K562 (cell line): ENCODE measurements around the gene ZFPM1. TPM values are rescaled to one million over a fixed set of nuclear protein-coding genes. Genes with fewer than 3 reads are reported as not detected.

Experiments used
- ATAC-seq: fragments of 200-7000 bp; cut with Tn5 transposase; 3 replicates; pipeline ENCODE4 v1.9.1; 2020; ENCODE audit warnings: moderate library complexity
- BruUV-seq: library from RNA; stranded (reverse); fragments of 400-500 nt; replicated peaks from 2 replicates; lab custom pipeline; 2021; lab: Mats Ljungman, UMichigan
- CTCF ChIA-PET: fragments of 300-600 bp; formaldehyde crosslinking; extraction: SDS; loops from one replicate; lab custom pipeline; 2021; ENCODE audit warnings: low intra/inter-chr PET ratio; lab: Yijun Ruan, JAX
- POLR2A ChIA-PET: fragments of 300-600, 350-650 bp; sonication (Branson Sonifier 250); formaldehyde crosslinking; extraction: SDS; loops from one replicate; lab custom pipeline; 2021; ENCODE audit warnings: antibody characterized with exemption, inconsistent platforms; lab: Yijun Ruan, JAX
- DNase-seq, 4 experiments: peaks; one replicate each; pipeline versions ENCODE4 v3.0.0 to v3.0.0-alpha.2; 2011 to 2018; ENCODE audit warnings: low spot score in 3 of 4, mixed read lengths in 3 of 4; ENCODE audit errors: extremely low read depth in 1 of 4
- FAIRE-seq: peaks from 2 replicates; lab custom pipeline; 2011; peaks lifted over from hg19 to GRCh38; lab: Jason Lieb, UNC
- H2AFZ ChIP-seq: 2 replicates; pipeline ENCODE4 v1.6.0; 2011; ENCODE audit warnings: low read depth, low read length, control low read depth, inconsistent platforms
- H3K27ac ChIP-seq: fragments of 200-600 bp; 3 replicates; pipeline ENCODE4 v1.8.0; 2011; ENCODE audit warnings: low read depth, mild to moderate bottlenecking, control low read depth, inconsistent platforms, low read length, moderate library complexity, mixed read lengths; ENCODE audit errors: extremely low read depth
- H3K27me3 ChIP-seq, 2 experiments: fragments of 300-600 bp in 1 of 2; 2 replicates in 1 of 2; 3 replicates in 1 of 2; pipeline versions ENCODE4 v1.6.0 to v1.8.0; 2011; ENCODE audit warnings: inconsistent platforms in 2 of 2, low read length in 2 of 2, mild to moderate bottlenecking in 1 of 2, mixed read lengths in 1 of 2, moderate library complexity in 1 of 2; ENCODE audit not compliant: control insufficient read depth in 2 of 2, insufficient read depth in 2 of 2
- H3K36me3 ChIP-seq: fragments of 300-600 bp; 3 replicates; pipeline ENCODE4 v1.8.0; 2011; ENCODE audit warnings: mild to moderate bottlenecking, low read length, inconsistent platforms; ENCODE audit not compliant: control insufficient read depth, insufficient read depth
- H3K4me1 ChIP-seq, 2 experiments: fragments of 200-600 bp in 1 of 2; replicated peaks in 1 of 2; 2 replicates in 1 of 2; 3 replicates in 1 of 2; pipeline versions ENCODE4 v1.5.1 to v1.8.0; 2011; ENCODE audit warnings: inconsistent platforms in 2 of 2, low read length in 2 of 2, mild to moderate bottlenecking in 1 of 2, mixed read lengths in 1 of 2, moderate library complexity in 1 of 2; ENCODE audit not compliant: control insufficient read depth in 2 of 2, insufficient read depth in 2 of 2
- H3K4me2 ChIP-seq: 2 replicates; pipeline ENCODE4 v1.6.1; 2011; ENCODE audit warnings: low read length, control low read depth, inconsistent platforms, mixed read lengths; ENCODE audit not compliant: insufficient read depth
- H3K4me3 ChIP-seq: fragments of 200-600 bp; sonication (generic), shearing (Covaris generic); 2 replicates; pipeline ENCODE4 v1.5.1; 2016; ENCODE audit warnings: control low read depth, inconsistent platforms
- H3K79me2 ChIP-seq: fragments of 200-600 bp; 3 replicates; pipeline ENCODE4 v1.8.0; 2011; ENCODE audit warnings: low read length, inconsistent platforms; ENCODE audit not compliant: control insufficient read depth, insufficient read depth
- H3K9ac ChIP-seq, 2 experiments: 2 replicates each; pipeline versions ENCODE4 v1.6.0 to v1.6.1; 2011; ENCODE audit warnings: low read depth in 2 of 2, low read length in 2 of 2, control low read depth in 1 of 2, inconsistent platforms in 1 of 2, mild to moderate bottlenecking in 1 of 2, mixed read lengths in 1 of 2; ENCODE audit not compliant: insufficient read depth in 1 of 2
- H3K9me1 ChIP-seq: one replicate; pipeline ENCODE4 v1.6.0; 2011; ENCODE audit warnings: inconsistent platforms, mild to moderate bottlenecking, low read length, moderate library complexity; ENCODE audit not compliant: control insufficient read depth, insufficient read depth
- H3K9me3 ChIP-seq: replicated peaks from 2 replicates; pipeline ENCODE4 v1.5.1; 2011; ENCODE audit warnings: low read depth, low read length, inconsistent platforms; ENCODE audit not compliant: control insufficient read depth, insufficient read depth
- H4K20me1 ChIP-seq: replicated peaks from 2 replicates; pipeline ENCODE4 v1.6.1; 2011; ENCODE audit warnings: low read length, inconsistent platforms, mixed read lengths; ENCODE audit not compliant: control insufficient read depth, insufficient read depth
- CREB1 ChIP-seq, 2 experiments: sonication (generic) in 1 of 2; formaldehyde crosslinking in 1 of 2; IDR thresholded peaks; 2 replicates each; pipeline versions ENCODE4 v1.6.1 to v1.8.0; 2012 to 2022; ENCODE audit warnings: inconsistent platforms in 1 of 2, mild to moderate bottlenecking in 1 of 2, missing genetic modification reagents in 1 of 2, moderate library complexity in 1 of 2
- MCM3 ChIP-seq: fragments of 450-650 bp; IDR thresholded peaks from 2 replicates; pipeline ENCODE4 v1.6.1; 2016
- POLR2G ChIP-seq: fragments of 200-400 bp; formaldehyde crosslinking; IDR thresholded peaks from 2 replicates; pipeline ENCODE4 v1.6.1; 2017; ENCODE audit warnings: low read depth, mild to moderate bottlenecking, antibody characterized with exemption, low read length, moderate library complexity
- TCF15 ChIP-seq: fragments of 250-450 bp; sonication (Bioruptor Pico); IDR thresholded peaks from 2 replicates; pipeline ENCODE4 v1.8.0; 2022; ENCODE audit warnings: moderate library complexity, mild to moderate bottlenecking, inconsistent platforms
- ZNF146 ChIP-seq: IDR thresholded peaks from one replicate; pipeline ENCODE4 v1.6.1; 2018; ENCODE audit warnings: missing compliant biosample characterization; ENCODE audit not compliant: unreplicated experiment
- WGBS: fragments of 100-300 bp; shearing (Covaris generic); methylation state at CpG from one replicate; pipeline ENCODE4 v1.1.6; 2016; ENCODE audit warnings: low coverage, mixed read lengths; ENCODE audit not compliant: insufficient coverage; ENCODE audit errors: missing lambda C conversion rate; 5-methylcytosine and 5-hydroxymethylcytosine counted together
- in situ Hi-C: fragments of 300-500 bp; cut with MboI; formaldehyde crosslinking; loops from 4 replicates; pipeline ENCODE4 v1.15.0; 2018; ENCODE audit warnings: inconsistent platforms, mixed read lengths
- intact Hi-C: fragments of 100-400 bp; cut with micrococcal nuclease; formaldehyde crosslinking; loops from 2 replicates; pipeline ENCODE4 v1.14.2; 2022
- polyA plus RNA-seq, 8 experiments: library from polyadenylated mRNA; depleted of rRNA in 4 of 8; stranded (reverse) in 5 of 8; unstranded in 3 of 8; fragments of >200 nt; fragmentation: Nextera tagmentation in 2 of 8; fragmentation: Illumina TruSeq in 1 of 8; extraction: Ambion mirVana in 2 of 8; extraction: Trizol in 1 of 8; gene quantifications; 2 replicates each; pipeline versions ENCODE4 v1.2.1 to v1.2.3, GENCODE V29; 2011 to 2014; ENCODE audit warnings: inconsistent platforms in 1 of 8, missing spikeins in 1 of 8
- total RNA-seq, 7 experiments: library from RNA; depleted of rRNA in 6 of 7; stranded (reverse); fragments of >200 nt in 6 of 7; fragmentation: Illumina TruSeq in 2 of 7; extraction: Trizol in 2 of 7; gene quantifications; 2 replicates each; pipeline versions ENCODE4 v1.2.1 to v1.2.3, GENCODE V29; 2011 to 2021; ENCODE audit warnings: low replicate concordance in 1 of 7

The ZFPM1 gene
- total and polyA plus RNA-seq, 9 of the 15 experiments (the other 6 are each of a cell fraction or from before 2014, with no cell fraction given), result 0.03 to 35.9 (median 1.4) TPM

DNA sequence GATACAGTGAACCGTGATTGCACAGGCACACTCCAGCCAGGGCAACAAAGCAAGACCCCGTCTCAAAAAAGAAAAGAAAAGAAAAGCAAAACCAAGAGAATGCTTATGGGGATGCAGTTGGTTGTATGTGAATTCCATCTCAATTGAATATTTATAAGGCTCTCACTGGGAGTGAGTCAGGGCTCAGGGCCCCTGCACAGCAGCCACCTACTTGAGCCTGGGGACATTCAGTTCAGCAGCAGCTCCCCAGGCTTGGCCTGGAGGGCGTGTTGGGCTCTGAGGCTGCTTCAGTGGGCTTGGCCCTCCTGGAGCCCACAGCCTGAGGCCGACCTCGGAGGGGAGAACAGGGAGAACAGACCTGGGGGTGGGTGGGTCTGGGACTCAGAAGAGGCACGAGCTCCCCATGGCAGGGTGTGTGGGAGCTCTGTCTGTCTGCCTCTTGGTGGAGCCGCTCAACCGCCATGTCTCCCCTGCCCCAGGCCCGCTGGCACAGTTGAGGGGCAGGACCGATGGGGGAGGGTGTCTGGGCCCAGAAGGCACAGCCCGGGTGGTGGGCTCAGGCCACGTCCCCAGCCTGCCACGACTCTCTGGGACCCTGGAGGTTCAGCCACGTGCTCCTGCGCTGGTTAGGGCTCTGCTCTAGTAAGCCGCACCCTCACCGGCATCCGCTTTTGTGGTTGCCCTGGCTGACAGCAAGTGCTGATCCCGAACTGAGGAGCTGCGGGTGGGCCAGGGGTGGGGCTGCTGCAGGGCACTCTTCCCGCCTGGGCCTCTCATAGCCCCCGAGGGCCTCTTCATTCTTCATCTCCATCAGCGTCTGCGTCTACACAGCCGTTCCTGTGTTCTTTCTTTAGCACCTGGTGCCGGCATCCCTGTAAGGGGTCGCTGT is 24.8 kb downstream of the ZFPM1 start:
- POLR2A ChIA-PET, result interaction anchor here (1.0 kb wide), 1 partner anchor 21 kb away, joined by 4 read pairs; no protein-coding TSS in a partner anchor
- no peak for DNase-seq
- Histone ChIP-seq H3K9me3 (no peaks in the 10 kb centered on the region), H3K9ac (peak overlapping the region in 1 of 2 experiments; percentile 80; a peak in 2 of 4 replicates), H3K79me2 (peaks cover 97% of the 10 kb centered on the region), H3K9me1 (peaks cover 11% of the 10 kb centered on the region), H3K36me3 (peaks cover 54% of the 10 kb centered on the region; the same call in 2 of the 3 replicates), H3K4me2 (no peak overlapping the region), H3K4me1 (peaks cover 24 to 98% of the 10 kb centered on the region in 2 experiments; a peak in 4 of 5 replicates)
- CTCF ChIA-PET, result no interaction called here
- intact Hi-C loops, result no loop called here
- in situ Hi-C loops, result no loop called here
- no peak for ATAC-seq
- TF ChIP-seq POLR2G (peak; percentile 50; the same call in 1 of the 2 replicates), TCF15 (CRISPR knock-in tag) (no peak), MCM3 (no peak), CREB1 (IDR thresholded peaks at IDR 0.05) (no peak), CREB1 (CRISPR knock-in tag; IDR thresholded peaks at IDR 0.05) (no peak), ZNF146 (CRISPR knock-in tag) (no peak)
- TF ChIP-seq, all 486 proteins: peak for 1
- Histone ChIP-seq H3K27me3 (no peaks in the 10 kb centered on the region), H3K27ac (no peak overlapping the region), H4K20me1 (peaks cover 65% of the 10 kb centered on the region), H2AFZ (no peak overlapping the region), H3K4me3 (no peak overlapping the region)
- WGBS, result 88% methylated on average over 18 of the region's 27 CpGs
- no peak for FAIRE-seq
- no TSS peak for BruUV-seq
